ENCODE data around the gene RPLP2. TPM values are rescaled to one million over a fixed set of nuclear protein-coding genes. Genes with fewer than 3 reads are reported as not detected.

RPLP2 gene
- polyA plus RNA-seq, 1 of the 3 experiments (the other 2 are of a cell fraction), result 799 TPM

DNA sequence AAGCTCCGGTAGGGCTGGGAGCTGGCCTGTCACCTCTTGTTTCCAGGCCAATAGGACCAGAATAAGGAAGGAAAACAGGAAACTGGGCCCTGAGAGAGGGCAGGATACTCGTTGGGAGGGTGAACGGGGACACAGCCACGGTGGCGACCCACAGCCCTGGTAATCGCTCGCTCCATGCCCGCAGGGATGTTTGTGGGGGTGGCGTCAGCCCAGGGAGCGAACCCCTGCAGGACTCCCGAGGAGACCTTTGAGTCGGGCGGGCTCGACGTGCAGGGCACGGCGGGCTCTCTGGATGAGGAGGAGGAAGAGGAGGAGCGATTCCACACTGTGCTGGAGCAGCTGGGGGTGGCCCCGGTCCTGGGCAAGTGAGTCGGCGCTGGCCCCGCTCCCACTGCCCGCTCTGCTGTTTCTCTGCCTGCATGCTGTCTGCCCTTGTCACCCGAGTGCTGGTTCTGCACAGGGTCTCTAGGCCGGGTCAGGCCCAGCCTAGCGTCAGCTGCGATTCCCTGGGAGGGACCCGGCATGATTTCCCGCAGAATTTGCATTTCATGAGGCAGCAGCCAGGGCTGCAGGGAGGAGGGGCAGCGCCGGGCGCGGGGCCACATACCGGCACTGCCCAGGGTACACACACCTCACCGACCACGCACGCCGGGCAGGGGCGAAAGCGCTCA lies 19.5 kb downstream of the RPLP2 start:
- Histone ChIP-seq H3K4me1 (ENCODE audit: control insufficient read depth in 1 of 2, insufficient read depth in 2 of 2, low read depth in 1 of 2, low read length in 1 of 2) (peaks cover 11 to 29% of the 10 kb centered on the region in 2 experiments; a peak in 2 of 4 replicates), H3K9me3 (no peaks in the 10 kb centered on the region), H2AFZ (ENCODE audit: low read depth) (no peak overlapping the region), H3K36me3 (replicated peaks in 1 of 2; ENCODE audit: control insufficient read depth in 1 of 2, insufficient read depth in 2 of 2, low read length in 1 of 2) (peaks cover 0 to 14% of the 10 kb centered on the region in 2 experiments), H3K4me2 (no peak overlapping the region), H4K20me1 (ENCODE audit: insufficient read depth) (peaks cover 7% of the 10 kb centered on the region), H3K27ac (ENCODE audit: low read depth in 2 of 2, low read length in 1 of 2) (no peak overlapping the region), H3K4me3 (ENCODE audit: low read depth in 2 of 2, low read length in 1 of 2) (no peak overlapping the region), H3F3A (replicated peaks; ENCODE audit: insufficient read depth) (peaks cover 6% of the 10 kb centered on the region), H3K27me3 (ENCODE audit: insufficient read depth) (no peaks in the 10 kb centered on the region), H3K9me2 (no peaks in the 10 kb centered on the region), H3K79me2 (ENCODE audit: insufficient read depth) (peaks cover 32% of the 10 kb centered on the region), H3K9ac (no peak overlapping the region)
- DNase-seq, result no peak
- POLR2A ChIA-PET, result interaction anchor here (2.2 to 2.4 kb wide), 2 partner anchors 10 kb away, joined by 9 to 16 read pairs; partner anchors contain the start of gene PNPLA2
- TF ChIP-seq NRF1 (IDR thresholded peaks at IDR 0.05; ENCODE audit: low read depth, low read length) (no peak), SMC3 (IDR thresholded peaks at IDR 0.05; ENCODE audit: low read depth, low read length) (no peak), POLR2AphosphoS5 (IDR thresholded peaks at IDR 0.05; ENCODE audit: low read depth, low read length) (no peak), FOXM1 (IDR thresholded peaks at IDR 0.05; ENCODE audit: low read depth) (no peak), MAX (IDR thresholded peaks at IDR 0.05; ENCODE audit: low read depth) (no peak), REST (IDR thresholded peaks at IDR 0.05; ENCODE audit: low read depth, low read length) (no peak), RFX5 (IDR thresholded peaks at IDR 0.05; ENCODE audit: low read length) (no peak), TEAD4 (IDR thresholded peaks at IDR 0.05; ENCODE audit: borderline replicate concordance, insufficient read depth) (no peak), RCOR1 (IDR thresholded peaks at IDR 0.05; ENCODE audit: low read length) (no peak), USF2 (IDR thresholded peaks at IDR 0.05; ENCODE audit: borderline replicate concordance, low read depth, low read length) (no peak), MXI1 (IDR thresholded peaks at IDR 0.05; ENCODE audit: low read depth, low read length) (no peak), MEF2A (IDR thresholded peaks at IDR 0.05; ENCODE audit: borderline replicate concordance, low read depth) (no peak)
- CTCF ChIA-PET, result interaction anchor here (1.0 to 1.9 kb wide), 3 partner anchors 10 to 20 kb away, joined by 3 to 6 read pairs (median 3); partner anchors contain the start of genes PNPLA2 and RPLP2
- 89% methylated on average over 23 of the region's 40 CpGs for WGBS (ENCODE audit: low lambda C conversion rate)
